Measurements from ENCODE around the gene ATP6V1D. TPM values are rescaled to one million over a fixed set of nuclear protein-coding genes. Genes with fewer than 3 reads are reported as not detected.

Gene ATP6V1D
- total and polyA plus RNA-seq, 9 of the 15 experiments (the other 6 are each of a cell fraction or from before 2014, with no cell fraction given): 35.5 to 91.0 (median 50.0) TPM

- DNase-seq (ENCODE audit: extremely low read depth in 1 of 4, low spot score in 3 of 4): no peak
- no peaks in the 10 kb centered on the region for H3K9me1 ChIP-seq (ENCODE audit: control insufficient read depth, insufficient read depth, low read length)
- H3K9ac ChIP-seq (ENCODE audit: insufficient read depth in 1 of 2, low read depth in 2 of 2, low read length in 2 of 2): no peak overlapping the region
- H3K27me3 ChIP-seq (ENCODE audit: control insufficient read depth in 2 of 2, insufficient read depth in 2 of 2, low read length in 2 of 2): no peaks in the 10 kb centered on the region
- WGBS (ENCODE audit: insufficient coverage, low coverage, missing lambda C conversion rate): 50% methylated on average over 2 of the region's 2 CpGs
- ChIA-PET POLR2A (no interaction called here), CTCF (ENCODE audit: low intra/inter-chr PET ratio) (no interaction called here)
- H3K9me3 ChIP-seq (replicated peaks; ENCODE audit: control insufficient read depth, insufficient read depth, low read depth, low read length): no peaks in the 10 kb centered on the region
- intact Hi-C loops (cut with micrococcal nuclease): no loop called here
- no peaks in the 10 kb centered on the region for H3K79me2 ChIP-seq (ENCODE audit: control insufficient read depth, insufficient read depth, low read length)
- no peak; the same call in 2 of the 3 replicates for ATAC-seq
- in situ Hi-C loops (cut with MboI): no loop called here
- no peak overlapping the region for H3K27ac ChIP-seq (ENCODE audit: extremely low read depth, low read depth, low read length)
- no peak for FAIRE-seq
- no peak overlapping the region for H3K4me2 ChIP-seq (ENCODE audit: insufficient read depth, low read length)
- BruUV-seq (replicated peaks): no TSS peak
- peaks cover 4 to 10% of the 10 kb centered on the region in 2 experiments; a peak in 4 of 5 replicates for H3K4me1 ChIP-seq (replicated peaks in 1 of 2; ENCODE audit: control insufficient read depth in 2 of 2, insufficient read depth in 2 of 2, low read length in 2 of 2)
- no peaks in the 10 kb centered on the region for H3K36me3 ChIP-seq (ENCODE audit: control insufficient read depth, insufficient read depth, low read length)
- peak; percentile 19 for TF ChIP-seq ZFP36 (IDR thresholded peaks at IDR 0.05; ENCODE audit: low read depth, low read length, partially characterized antibody)
- no peak for TF ChIP-seq NEUROD1 (IDR thresholded peaks at IDR 0.05; ENCODE audit: borderline replicate concordance, low read depth, low read length, partially characterized antibody)
- no peaks in the 10 kb centered on the region for H4K20me1 ChIP-seq (replicated peaks; ENCODE audit: control insufficient read depth, insufficient read depth, low read length)
- no peak overlapping the region for H3K4me3 ChIP-seq
- no peak overlapping the region for H2AFZ ChIP-seq (ENCODE audit: low read depth, low read length)
Measured at GRCh38 chr14:67396381-67396970, 36.9 kb upstream of the ATP6V1D start.

- Histone ChIP-seq H4K20me1 (replicated peaks; ENCODE audit: control insufficient read depth, insufficient read depth, low read length) (no peaks in the 10 kb centered on the region), H3K4me2 (ENCODE audit: insufficient read depth, low read length) (no peak overlapping the region), H3K27me3 (ENCODE audit: control insufficient read depth in 2 of 2, insufficient read depth in 2 of 2, low read length in 2 of 2) (no peaks in the 10 kb centered on the region), H3K9me1 (ENCODE audit: control insufficient read depth, insufficient read depth, low read length) (no peaks in the 10 kb centered on the region), H3K36me3 (ENCODE audit: control insufficient read depth, insufficient read depth, low read length) (no peaks in the 10 kb centered on the region), H3K79me2 (ENCODE audit: control insufficient read depth, insufficient read depth, low read length) (no peaks in the 10 kb centered on the region), H3K4me3 (no peak overlapping the region), H3K4me1 (replicated peaks in 1 of 2; ENCODE audit: control insufficient read depth in 2 of 2, insufficient read depth in 2 of 2, low read length in 2 of 2) (peaks cover 10 to 16% of the 10 kb centered on the region in 2 experiments; a peak in 4 of 5 replicates), H2AFZ (ENCODE audit: low read depth, low read length) (no peak overlapping the region), H3K9ac (ENCODE audit: insufficient read depth in 1 of 2, low read depth in 2 of 2, low read length in 2 of 2) (no peak overlapping the region), H3K9me3 (replicated peaks; ENCODE audit: control insufficient read depth, insufficient read depth, low read depth, low read length) (no peaks in the 10 kb centered on the region), H3K27ac (ENCODE audit: extremely low read depth, low read depth, low read length) (no peak overlapping the region)
- no TSS peak for BruUV-seq (replicated peaks)
- intact Hi-C loops (cut with micrococcal nuclease): no loop called here
- in situ Hi-C loops (cut with MboI): no loop called here
- 75% methylated on average over 5 of the region's 5 CpGs for WGBS (ENCODE audit: insufficient coverage, low coverage, missing lambda C conversion rate)
- ATAC-seq (no peak), FAIRE-seq (no peak), DNase-seq (ENCODE audit: extremely low read depth in 1 of 4, low spot score in 3 of 4) (no peak)
- CTCF ChIA-PET (ENCODE audit: low intra/inter-chr PET ratio): no interaction called here
- POLR2A ChIA-PET: interaction anchor here (0.7 to 0.9 kb wide), 2 partner anchors 9 to 25 kb away, joined by 4 to 5 read pairs; no protein-coding TSS in a partner anchor
- no peak for TF ChIP-seq PRDM10 (IDR thresholded peaks at IDR 0.05; ENCODE audit: partially characterized antibody)
- TF ChIP-seq MYC (IDR thresholded peaks at IDR 0.05; ENCODE audit: low read depth, low read length): no peak
- no peak for TF ChIP-seq MYC (CRISPR knock-in tag; IDR thresholded peaks at IDR 0.05; ENCODE audit: borderline replicate concordance, low read depth)
- no peak for TF ChIP-seq RBM17 (IDR thresholded peaks at IDR 0.05; ENCODE audit: borderline replicate concordance, low read depth, low read length)
- TF ChIP-seq, protein P1, sequence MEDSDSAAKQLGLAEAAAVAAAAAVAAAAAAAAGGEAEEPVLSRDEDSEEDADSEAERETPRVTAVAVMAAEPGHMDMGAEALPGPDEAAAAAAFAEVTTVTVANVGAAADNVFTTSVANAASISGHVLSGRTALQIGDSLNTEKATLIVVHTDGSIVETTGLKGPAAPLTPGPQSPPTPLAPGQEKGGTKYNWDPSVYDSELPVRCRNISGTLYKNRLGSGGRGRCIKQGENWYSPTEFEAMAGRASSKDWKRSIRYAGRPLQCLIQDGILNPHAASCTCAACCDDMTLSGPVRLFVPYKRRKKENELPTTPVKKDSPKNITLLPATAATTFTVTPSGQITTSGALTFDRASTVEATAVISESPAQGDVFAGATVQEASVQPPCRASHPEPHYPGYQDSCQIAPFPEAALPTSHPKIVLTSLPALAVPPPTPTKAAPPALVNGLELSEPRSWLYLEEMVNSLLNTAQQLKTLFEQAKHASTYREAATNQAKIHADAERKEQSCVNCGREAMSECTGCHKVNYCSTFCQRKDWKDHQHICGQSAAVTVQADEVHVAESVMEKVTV (CRISPR knock-in tag; IDR thresholded peaks at IDR 0.05): no peak
- no peak for TF ChIP-seq JUN (IDR thresholded peaks at IDR 0.05; ENCODE audit: borderline replicate concordance, low read depth, low read length)
- TF ChIP-seq JUN (CRISPR knock-in tag; IDR thresholded peaks at IDR 0.05; ENCODE audit: borderline replicate concordance): no peak
- no peak for TF ChIP-seq MTA2 (IDR thresholded peaks at IDR 0.05; ENCODE audit: low read depth)
- TF ChIP-seq SRSF3 (IDR thresholded peaks at IDR 0.05; ENCODE audit: insufficient read depth, low read length): no peak
Measured at GRCh38 chr14:67395876-67396189, 36.2 kb upstream of the ATP6V1D start.

Measured in K562 (cell line).